ENCODE data around the gene KIRREL3.
A peak's percentile ranks its signal among the peaks of the same experiment; 100 is the strongest.

KIRREL3 gene

GRCh38 chr11:126502159-126502558 is 498.4 kb downstream of the KIRREL3 start:
- Mint-ChIP-seq H3K36me3 (no peaks in the 10 kb centered on the region), H3K27ac (no peak overlapping the region), H3K9me3 (peaks cover 5% of the 10 kb centered on the region), H3K4me1 (no peaks in the 10 kb centered on the region), H3K4me3 (no peak overlapping the region)
- no peak for ATAC-seq
- DNase-seq (ENCODE audit: low spot score in 2 of 2): no peak

- Mint-ChIP-seq H3K4me1 (no peaks in the 10 kb centered on the region), H3K9me3 (peaks cover 5% of the 10 kb centered on the region), H3K36me3 (no peaks in the 10 kb centered on the region), H3K27ac (no peak overlapping the region), H3K4me3 (no peak overlapping the region)
- DNase-seq (ENCODE audit: low spot score in 2 of 2) (no peak), ATAC-seq (no peak)
Observed at GRCh38 chr11:126501641-126502040, 498.9 kb downstream of the KIRREL3 start.

- Mint-ChIP-seq H3K4me1 (no peaks in the 10 kb centered on the region), H3K36me3 (no peaks in the 10 kb centered on the region), H3K27ac (no peak overlapping the region)
Observed at GRCh38 chr11:126500981-126501380, 499.6 kb downstream of the KIRREL3 start.

GRCh38 chr11:126499131-126499752 is 501.3 kb downstream of the KIRREL3 start:
- ATAC-seq: no peak
- Mint-ChIP-seq H3K36me3 (no peaks in the 10 kb centered on the region), H3K9me3 (peaks cover 2% of the 10 kb centered on the region), H3K27ac (no peak overlapping the region), H3K4me1 (no peaks in the 10 kb centered on the region), H3K4me3 (no peak overlapping the region)
- DNase-seq (ENCODE audit: low spot score in 2 of 2): no peak

More at GRCh38 chr11:126500981-126501380, 499.6 kb downstream of the KIRREL3 start:
- no peak for ATAC-seq
- Mint-ChIP-seq H3K4me3 (no peak overlapping the region), H3K9me3 (peaks cover 5% of the 10 kb centered on the region)
- no peak for DNase-seq (ENCODE audit: low spot score in 2 of 2)

GRCh38 chr11:126498281-126498680 is 502.3 kb downstream of the KIRREL3 start:
- H3K36me3 Mint-ChIP-seq: no peaks in the 10 kb centered on the region
- H3K9me3 Mint-ChIP-seq: no peaks in the 10 kb centered on the region
- DNase-seq (ENCODE audit: low spot score in 2 of 2) (no peak), ATAC-seq (no peak)
- no peaks in the 10 kb centered on the region for H3K4me1 Mint-ChIP-seq
- no peak overlapping the region for H3K4me3 Mint-ChIP-seq
- H3K27ac Mint-ChIP-seq: no peak overlapping the region

- ATAC-seq (no peak), DNase-seq (ENCODE audit: low spot score in 2 of 2) (no peak)
- Mint-ChIP-seq H3K4me3 (no peak overlapping the region), H3K4me1 (no peaks in the 10 kb centered on the region), H3K9me3 (no peaks in the 10 kb centered on the region), H3K27ac (no peak overlapping the region), H3K36me3 (no peaks in the 10 kb centered on the region)
Observed at GRCh38 chr11:126497581-126498122, 502.9 kb downstream of the KIRREL3 start.

GRCh38 chr11:126496576-126497337 is 503.8 kb downstream of the KIRREL3 start:
- no peaks in the 10 kb centered on the region for H3K36me3 Mint-ChIP-seq
- H3K27ac Mint-ChIP-seq: no peak overlapping the region
- H3K4me3 Mint-ChIP-seq: no peak overlapping the region
- ATAC-seq (no peak), DNase-seq (ENCODE audit: low spot score in 2 of 2) (no peak)
- no peaks in the 10 kb centered on the region for H3K9me3 Mint-ChIP-seq
- no peaks in the 10 kb centered on the region for H3K4me1 Mint-ChIP-seq

GRCh38 chr11:126495281-126496220 is 505.0 kb downstream of the KIRREL3 start:
- H3K36me3 Mint-ChIP-seq: no peaks in the 10 kb centered on the region
- H3K9me3 Mint-ChIP-seq: no peaks in the 10 kb centered on the region
- H3K27ac Mint-ChIP-seq: no peak overlapping the region
- no peaks in the 10 kb centered on the region for H3K4me1 Mint-ChIP-seq
- H3K4me3 Mint-ChIP-seq: no peak overlapping the region
- DNase-seq (ENCODE audit: low spot score in 2 of 2): no peak
- no peak for ATAC-seq

- H3K4me1 Mint-ChIP-seq: no peaks in the 10 kb centered on the region
- H3K9me3 Mint-ChIP-seq: no peaks in the 10 kb centered on the region
- no peak overlapping the region for H3K4me3 Mint-ChIP-seq
- DNase-seq (ENCODE audit: low spot score in 2 of 2) (no peak), ATAC-seq (no peak)
- no peak overlapping the region for H3K27ac Mint-ChIP-seq
- H3K36me3 Mint-ChIP-seq: no peaks in the 10 kb centered on the region
Observed at GRCh38 chr11:126494831-126495230, 505.7 kb downstream of the KIRREL3 start.

GRCh38 chr11:126492331-126493082 is 508.1 kb downstream of the KIRREL3 start:
- Mint-ChIP-seq H3K4me3 (no peak overlapping the region), H3K9me3 (no peaks in the 10 kb centered on the region), H3K36me3 (no peaks in the 10 kb centered on the region), H3K4me1 (no peaks in the 10 kb centered on the region), H3K27ac (no peak overlapping the region)
- ATAC-seq: no peak
- DNase-seq (ENCODE audit: low spot score in 2 of 2): no peak

- Mint-ChIP-seq H3K4me3 (no peak overlapping the region), H3K9me3 (no peaks in the 10 kb centered on the region), H3K4me1 (no peaks in the 10 kb centered on the region), H3K36me3 (no peaks in the 10 kb centered on the region), H3K27ac (no peak overlapping the region)
- no peak for DNase-seq (ENCODE audit: low spot score in 2 of 2)
- ATAC-seq: no peak
Observed at GRCh38 chr11:126491092-126491491, 509.5 kb downstream of the KIRREL3 start.

- no peak for ATAC-seq
- no peak overlapping the region for H3K4me3 Mint-ChIP-seq
- no peak for DNase-seq (ENCODE audit: low spot score in 2 of 2)
- H3K9me3 Mint-ChIP-seq: no peaks in the 10 kb centered on the region
- no peak overlapping the region for H3K27ac Mint-ChIP-seq
- H3K36me3 Mint-ChIP-seq: no peaks in the 10 kb centered on the region
- no peaks in the 10 kb centered on the region for H3K4me1 Mint-ChIP-seq
Observed at GRCh38 chr11:126489836-126490660, 510.5 kb downstream of the KIRREL3 start.

- Mint-ChIP-seq H3K4me3 (no peak overlapping the region), H3K36me3 (no peaks in the 10 kb centered on the region), H3K9me3 (no peaks in the 10 kb centered on the region), H3K4me1 (no peaks in the 10 kb centered on the region), H3K27ac (no peak overlapping the region)
- DNase-seq (ENCODE audit: low spot score in 2 of 2) (no peak), ATAC-seq (peak; percentile 22)
Observed at GRCh38 chr11:126488591-126489370, 511.8 kb downstream of the KIRREL3 start.

All from stimulated activated effector memory CD8-positive, alpha-beta T cell treated with anti-CD3 and anti-CD28 coated beads, Interleukin-12 subunit alpha, Interleukin-12 subunit beta, amount 100 ng/mL, for 72 hours (primary cell).